ENCODE results near the gene NKX2-3. TPM values are rescaled to one million over a fixed set of nuclear protein-coding genes. Genes with fewer than 3 reads are reported as not detected.

NKX2-3 gene
- 0.15 TPM for total RNA-seq (2021; ENCODE audit: unreplicated experiment)
- polyA plus RNA-seq (2012; ENCODE audit: insufficient read length), result 0.13 TPM
- Bru-seq, nascent RNA, result not detected
- not detected for BruChase-seq, experiment 1, labeled RNA remaining after a 2-hour chase
- percentile 15 among the genes with signal in this experiment for BruChase-seq, experiment 2, labeled RNA remaining after a 6-hour chase
- long read RNA-seq, result 0 reads

DNA sequence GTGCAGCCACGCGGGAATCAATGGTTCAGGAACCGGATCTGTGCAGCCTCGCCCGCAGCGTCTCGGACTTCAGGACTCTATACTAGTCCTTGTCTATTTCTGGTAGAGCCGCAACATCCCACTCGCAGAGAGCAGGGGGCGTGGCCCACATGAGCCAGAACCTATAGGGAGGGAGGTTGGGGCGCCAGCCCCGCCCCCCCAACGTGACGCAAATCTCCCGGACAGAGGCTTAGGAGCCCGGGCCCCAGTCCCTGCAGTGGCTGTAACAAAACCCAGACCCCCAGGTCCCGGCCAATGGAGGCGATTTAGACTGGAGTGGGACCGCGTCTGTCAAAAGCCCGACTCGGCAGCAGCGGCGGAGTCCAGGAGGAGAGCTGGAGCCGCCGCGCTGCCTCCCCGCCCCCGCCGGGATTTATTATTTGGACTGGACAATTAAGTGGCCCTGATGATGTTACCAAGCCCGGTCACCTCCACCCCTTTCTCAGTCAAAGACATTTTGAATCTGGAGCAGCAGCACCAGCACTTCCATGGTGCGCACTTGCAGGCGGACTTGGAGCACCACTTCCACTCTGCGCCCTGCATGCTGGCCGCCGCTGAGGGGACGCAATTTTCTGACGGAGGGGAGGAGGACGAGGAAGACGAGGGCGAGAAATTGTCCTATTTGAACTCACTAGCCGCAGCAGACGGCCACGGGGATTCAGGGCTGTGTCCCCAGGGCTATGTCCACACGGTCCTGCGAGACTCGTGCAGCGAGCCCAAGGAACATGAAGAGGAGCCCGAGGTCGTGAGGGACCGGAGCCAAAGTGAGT lies at the start of gene NKX2-3:
NKX2-3 (plus strand) TSS at position 256 of the 809 bp plus-strand sequence; CDS start at position 446, 190 bp downstream.
- intact Hi-C loops (cut with micrococcal nuclease; ENCODE audit: unreplicated experiment), result no loop called here
- peak within 1 kb of the TSS; percentile 49 to 54 for H3K4me3 ChIP-seq (ENCODE audit: low read depth in 2 of 2, low read length in 2 of 2)

DNA sequence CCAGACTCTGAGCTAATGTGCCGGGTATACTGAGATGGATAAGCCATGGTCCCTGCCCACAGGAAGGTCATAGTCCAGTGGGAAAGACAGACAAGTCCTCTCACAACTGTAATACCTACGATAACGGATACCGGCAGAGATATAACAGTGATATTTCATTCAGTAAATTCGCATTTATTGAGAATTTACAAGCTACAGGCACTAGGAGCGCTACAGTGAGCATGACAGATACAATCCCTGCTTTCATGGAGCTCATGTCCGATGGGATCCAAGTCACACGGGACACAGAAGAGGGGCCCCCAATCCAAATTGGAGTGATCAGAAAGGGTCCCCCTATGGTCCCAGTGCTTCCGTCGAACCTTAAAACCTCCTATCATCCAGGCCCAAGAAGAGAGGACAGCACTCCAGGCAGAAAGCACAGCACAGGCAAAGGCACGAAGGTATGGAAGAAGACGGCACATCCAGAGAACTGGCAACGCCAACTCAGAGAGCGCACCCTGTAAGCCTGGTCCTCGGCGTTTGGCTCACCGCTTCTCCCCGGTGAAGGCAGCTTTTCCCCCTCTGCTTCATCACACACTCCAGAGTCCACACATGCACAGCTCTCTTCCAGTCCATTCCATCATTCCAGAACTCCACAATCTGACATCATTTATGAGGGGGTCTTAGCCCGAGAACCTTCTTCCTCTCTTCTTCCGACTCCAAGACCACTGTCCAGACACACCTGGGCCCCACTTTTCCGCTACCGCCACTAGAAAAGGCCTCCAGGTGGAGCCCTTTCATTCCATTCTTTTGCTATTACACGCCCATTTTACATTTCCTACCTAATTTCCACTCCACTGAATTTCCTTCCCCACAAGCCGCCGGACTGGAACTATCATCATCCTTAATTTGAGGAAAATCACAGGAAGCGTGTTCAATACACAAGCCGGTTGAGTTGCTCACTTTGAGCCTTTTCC lies 47.8 kb upstream of the NKX2-3 start:
- no peak for DNase-seq (ENCODE audit: low read depth, low spot score)

More for the DNA sequence above, at the start of gene NKX2-3:
- no peaks in the 10 kb centered on the region for H3K36me3 ChIP-seq (ENCODE audit: control insufficient read depth, insufficient read depth, low read length)
- no peak within 1 kb of the TSS for H3K27ac ChIP-seq (ENCODE audit: low read length)
- POLR2A ChIA-PET, result no interaction called here
- TF ChIP-seq TCF7L2 (IDR thresholded peaks at IDR 0.05; ENCODE audit: low read depth, low read length) (no peak), POLR2AphosphoS5 (IDR thresholded peaks at IDR 0.05; ENCODE audit: low read depth, low read length) (no peak), SIN3A (IDR thresholded peaks at IDR 0.05; ENCODE audit: borderline replicate concordance, insufficient read depth, low read depth, low read length) (no peak)
- TF ChIP-seq, protein P1, sequence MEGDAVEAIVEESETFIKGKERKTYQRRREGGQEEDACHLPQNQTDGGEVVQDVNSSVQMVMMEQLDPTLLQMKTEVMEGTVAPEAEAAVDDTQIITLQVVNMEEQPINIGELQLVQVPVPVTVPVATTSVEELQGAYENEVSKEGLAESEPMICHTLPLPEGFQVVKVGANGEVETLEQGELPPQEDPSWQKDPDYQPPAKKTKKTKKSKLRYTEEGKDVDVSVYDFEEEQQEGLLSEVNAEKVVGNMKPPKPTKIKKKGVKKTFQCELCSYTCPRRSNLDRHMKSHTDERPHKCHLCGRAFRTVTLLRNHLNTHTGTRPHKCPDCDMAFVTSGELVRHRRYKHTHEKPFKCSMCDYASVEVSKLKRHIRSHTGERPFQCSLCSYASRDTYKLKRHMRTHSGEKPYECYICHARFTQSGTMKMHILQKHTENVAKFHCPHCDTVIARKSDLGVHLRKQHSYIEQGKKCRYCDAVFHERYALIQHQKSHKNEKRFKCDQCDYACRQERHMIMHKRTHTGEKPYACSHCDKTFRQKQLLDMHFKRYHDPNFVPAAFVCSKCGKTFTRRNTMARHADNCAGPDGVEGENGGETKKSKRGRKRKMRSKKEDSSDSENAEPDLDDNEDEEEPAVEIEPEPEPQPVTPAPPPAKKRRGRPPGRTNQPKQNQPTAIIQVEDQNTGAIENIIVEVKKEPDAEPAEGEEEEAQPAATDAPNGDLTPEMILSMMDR (IDR thresholded peaks at IDR 0.05), result no peak
- TF ChIP-seq, protein P2, sequence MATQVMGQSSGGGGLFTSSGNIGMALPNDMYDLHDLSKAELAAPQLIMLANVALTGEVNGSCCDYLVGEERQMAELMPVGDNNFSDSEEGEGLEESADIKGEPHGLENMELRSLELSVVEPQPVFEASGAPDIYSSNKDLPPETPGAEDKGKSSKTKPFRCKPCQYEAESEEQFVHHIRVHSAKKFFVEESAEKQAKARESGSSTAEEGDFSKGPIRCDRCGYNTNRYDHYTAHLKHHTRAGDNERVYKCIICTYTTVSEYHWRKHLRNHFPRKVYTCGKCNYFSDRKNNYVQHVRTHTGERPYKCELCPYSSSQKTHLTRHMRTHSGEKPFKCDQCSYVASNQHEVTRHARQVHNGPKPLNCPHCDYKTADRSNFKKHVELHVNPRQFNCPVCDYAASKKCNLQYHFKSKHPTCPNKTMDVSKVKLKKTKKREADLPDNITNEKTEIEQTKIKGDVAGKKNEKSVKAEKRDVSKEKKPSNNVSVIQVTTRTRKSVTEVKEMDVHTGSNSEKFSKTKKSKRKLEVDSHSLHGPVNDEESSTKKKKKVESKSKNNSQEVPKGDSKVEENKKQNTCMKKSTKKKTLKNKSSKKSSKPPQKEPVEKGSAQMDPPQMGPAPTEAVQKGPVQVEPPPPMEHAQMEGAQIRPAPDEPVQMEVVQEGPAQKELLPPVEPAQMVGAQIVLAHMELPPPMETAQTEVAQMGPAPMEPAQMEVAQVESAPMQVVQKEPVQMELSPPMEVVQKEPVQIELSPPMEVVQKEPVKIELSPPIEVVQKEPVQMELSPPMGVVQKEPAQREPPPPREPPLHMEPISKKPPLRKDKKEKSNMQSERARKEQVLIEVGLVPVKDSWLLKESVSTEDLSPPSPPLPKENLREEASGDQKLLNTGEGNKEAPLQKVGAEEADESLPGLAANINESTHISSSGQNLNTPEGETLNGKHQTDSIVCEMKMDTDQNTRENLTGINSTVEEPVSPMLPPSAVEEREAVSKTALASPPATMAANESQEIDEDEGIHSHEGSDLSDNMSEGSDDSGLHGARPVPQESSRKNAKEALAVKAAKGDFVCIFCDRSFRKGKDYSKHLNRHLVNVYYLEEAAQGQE (IDR thresholded peaks at IDR 0.05; ENCODE audit: insufficient read depth in 1 of 2, low read depth in 2 of 2, low read length in 1 of 2), result no peak
- no peaks in the 10 kb centered on the region; the same call in 1 of the 2 replicates for H3K4me1 ChIP-seq (ENCODE audit: control insufficient read depth, insufficient read depth, low read length)
- H3K27me3 ChIP-seq (ENCODE audit: control insufficient read depth, insufficient read depth, low read length), result peaks cover 18% of the 10 kb centered on the region
- BruUV-seq (replicated peaks), result no TSS peak
- DNase-seq (ENCODE audit: low read depth, low spot score) (no peak), ATAC-seq (peak; percentile 86)
- H3K9me3 ChIP-seq (ENCODE audit: control insufficient read depth, insufficient read depth, low read depth, low read length), result no peaks in the 10 kb centered on the region
- in situ Hi-C loops (cut with HindIII; ENCODE audit: low pct_unique_long_range_greater_than_20kb, low sequenced_read_pairs), result no loop called here
- CTCF ChIA-PET, result no interaction called here

More for the DNA sequence above, 47.8 kb upstream of the NKX2-3 start:
- no peaks in the 10 kb centered on the region for H3K36me3 ChIP-seq (ENCODE audit: control insufficient read depth, insufficient read depth, low read length)
- peaks cover 36% of the 10 kb centered on the region for H3K27me3 ChIP-seq (ENCODE audit: control insufficient read depth, insufficient read depth, low read length)
- no peak overlapping the region for H3K4me3 ChIP-seq (ENCODE audit: low read depth in 2 of 2, low read length in 2 of 2)
- in situ Hi-C loops (cut with HindIII; ENCODE audit: low pct_unique_long_range_greater_than_20kb, low sequenced_read_pairs), result no loop called here
- TF ChIP-seq, protein P1 (IDR thresholded peaks at IDR 0.05), result peak; percentile 69
- TF ChIP-seq SIN3A (IDR thresholded peaks at IDR 0.05; ENCODE audit: borderline replicate concordance, insufficient read depth, low read depth, low read length), result no peak
- intact Hi-C loops (cut with micrococcal nuclease; ENCODE audit: unreplicated experiment), result no loop called here
- BruUV-seq (replicated peaks), result no TSS peak
- ChIA-PET POLR2A (interaction anchor here (0.6 to 0.8 kb wide), 3 partner anchors 22 to 162 kb away, joined by 5 to 8 read pairs (median 7); no protein-coding TSS in a partner anchor), CTCF (interaction anchor here (0.7 to 0.9 kb wide), 5 partner anchors 12 to 98 kb away, joined by 3 to 8 read pairs (median 6); no protein-coding TSS in a partner anchor)
- no peaks in the 10 kb centered on the region for H3K4me1 ChIP-seq (ENCODE audit: control insufficient read depth, insufficient read depth, low read length)
- H3K27ac ChIP-seq (ENCODE audit: low read length), result no peak overlapping the region
- H3K9me3 ChIP-seq (ENCODE audit: control insufficient read depth, insufficient read depth, low read depth, low read length), result no peaks in the 10 kb centered on the region
- ATAC-seq, result peak; percentile 64

Measured in Panc1 (cell line).